ENCODE measurements around the gene ATP5F1E. TPM values are rescaled to one million over a fixed set of nuclear protein-coding genes. Genes with fewer than 3 reads are reported as not detected.

The ATP5F1E gene
- total and polyA plus RNA-seq, 10 of the 15 experiments (the other 5 are each of a cell fraction or from before 2014, with no cell fraction given): 49.0 to 407 (median 117) TPM

GRCh38 chr20:58995461-58996225, 36.5 kb downstream of the ATP5F1E start:
- H3K27ac ChIP-seq (ENCODE audit: control insufficient read depth, insufficient read depth): no peak overlapping the region
- SMC1A ChIA-PET (ENCODE audit: uncharacterized antibody, unreplicated experiment): no interaction called here
- POLR2A ChIA-PET: interaction anchor here (0.9 to 1.0 kb wide), 2 partner anchors 11 to 17 kb away, joined by 3 read pairs; no protein-coding TSS in a partner anchor
- TF ChIP-seq RELA (IDR thresholded peaks at IDR 0.05; ENCODE audit: borderline replicate concordance, partially characterized antibody) (no peak), SIN3A (IDR thresholded peaks at IDR 0.05; ENCODE audit: low read depth, low read length) (no peak), POLR2A (IDR thresholded peaks at IDR 0.05; ENCODE audit: low read depth, low read length) (peak; percentile 65), CBFB (IDR thresholded peaks at IDR 0.05; ENCODE audit: low read depth) (0 out of 2 replicates have a peak, but pooled peaks have one; percentile 22), ZNF592 (IDR thresholded peaks at IDR 0.05) (no peak), YY1 (IDR thresholded peaks at IDR 0.05; ENCODE audit: low read depth, low read length) (no peak), POU2F2 (IDR thresholded peaks at IDR 0.05; ENCODE audit: borderline replicate concordance, low read depth, low read length) (no peak), MYB (IDR thresholded peaks at IDR 0.05; ENCODE audit: borderline replicate concordance, low read depth, low read length) (no peak), POLR2AphosphoS5 (IDR thresholded peaks at IDR 0.05; ENCODE audit: low read length) (peak; percentile 63; the same call in 1 of the 2 replicates), SMAD5 (IDR thresholded peaks at IDR 0.05; ENCODE audit: low read depth) (no peak), ZNF207 (IDR thresholded peaks at IDR 0.05; ENCODE audit: borderline replicate concordance) (no peak), ZNF384 (IDR thresholded peaks at IDR 0.05; ENCODE audit: borderline replicate concordance, low read depth, low read length) (no peak), PAX8 (IDR thresholded peaks at IDR 0.05) (no peak), ETV6 (conservative IDR thresholded peaks at IDR 0.05 in 1 of 2, IDR thresholded peaks at IDR 0.05 in 1 of 2; ENCODE audit: borderline replicate concordance in 1 of 2, low read depth in 1 of 2) (no peak), RBBP5 (conservative IDR thresholded peaks at IDR 0.05) (no peak)
- TF ChIP-seq, protein P1, sequence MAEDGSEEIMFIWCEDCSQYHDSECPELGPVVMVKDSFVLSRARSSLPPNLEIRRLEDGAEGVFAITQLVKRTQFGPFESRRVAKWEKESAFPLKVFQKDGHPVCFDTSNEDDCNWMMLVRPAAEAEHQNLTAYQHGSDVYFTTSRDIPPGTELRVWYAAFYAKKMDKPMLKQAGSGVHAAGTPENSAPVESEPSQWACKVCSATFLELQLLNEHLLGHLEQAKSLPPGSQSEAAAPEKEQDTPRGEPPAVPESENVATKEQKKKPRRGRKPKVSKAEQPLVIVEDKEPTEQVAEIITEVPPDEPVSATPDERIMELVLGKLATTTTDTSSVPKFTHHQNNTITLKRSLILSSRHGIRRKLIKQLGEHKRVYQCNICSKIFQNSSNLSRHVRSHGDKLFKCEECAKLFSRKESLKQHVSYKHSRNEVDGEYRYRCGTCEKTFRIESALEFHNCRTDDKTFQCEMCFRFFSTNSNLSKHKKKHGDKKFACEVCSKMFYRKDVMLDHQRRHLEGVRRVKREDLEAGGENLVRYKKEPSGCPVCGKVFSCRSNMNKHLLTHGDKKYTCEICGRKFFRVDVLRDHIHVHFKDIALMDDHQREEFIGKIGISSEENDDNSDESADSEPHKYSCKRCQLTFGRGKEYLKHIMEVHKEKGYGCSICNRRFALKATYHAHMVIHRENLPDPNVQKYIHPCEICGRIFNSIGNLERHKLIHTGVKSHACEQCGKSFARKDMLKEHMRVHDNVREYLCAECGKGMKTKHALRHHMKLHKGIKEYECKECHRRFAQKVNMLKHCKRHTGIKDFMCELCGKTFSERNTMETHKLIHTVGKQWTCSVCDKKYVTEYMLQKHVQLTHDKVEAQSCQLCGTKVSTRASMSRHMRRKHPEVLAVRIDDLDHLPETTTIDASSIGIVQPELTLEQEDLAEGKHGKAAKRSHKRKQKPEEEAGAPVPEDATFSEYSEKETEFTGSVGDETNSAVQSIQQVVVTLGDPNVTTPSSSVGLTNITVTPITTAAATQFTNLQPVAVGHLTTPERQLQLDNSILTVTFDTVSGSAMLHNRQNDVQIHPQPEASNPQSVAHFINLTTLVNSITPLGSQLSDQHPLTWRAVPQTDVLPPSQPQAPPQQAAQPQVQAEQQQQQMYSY (CRISPR knock-in tag; IDR thresholded peaks at IDR 0.05): no peak
- peak; percentile 7; the same call in 1 of the 3 replicates for ATAC-seq
- TSS peak; percentile 79 for BruUV-seq (replicated peaks)
- no peak overlapping the region for H3K9ac ChIP-seq (ENCODE audit: control insufficient read depth, insufficient read depth, low read length)
- peaks cover 3% of the 10 kb centered on the region for H4K20me1 ChIP-seq (ENCODE audit: control insufficient read depth, insufficient read depth)
- RAD21 ChIA-PET (ENCODE audit: unreplicated experiment): interaction anchor here (1.8 kb wide), 1 partner anchor 14 kb away, joined by 5 read pairs; the partner anchor contains the start of gene NELFCD
- no peaks in the 10 kb centered on the region for H3K27me3 ChIP-seq (replicated peaks in 1 of 2; ENCODE audit: control insufficient read depth in 2 of 2, insufficient read depth in 2 of 2, low read length in 1 of 2)
- H3K4me1 ChIP-seq (ENCODE audit: control insufficient read depth, insufficient read depth, low read length): peaks cover 14% of the 10 kb centered on the region
- no peak overlapping the region for H3K4me2 ChIP-seq (ENCODE audit: control insufficient read depth, insufficient read depth)
- H3K9me3 ChIP-seq (replicated peaks; ENCODE audit: control insufficient read depth, insufficient read depth, low read length): no peaks in the 10 kb centered on the region
- CTCF ChIA-PET: no interaction called here
- peaks cover 43 to 57% of the 10 kb centered on the region in 2 experiments for H3K36me3 ChIP-seq (ENCODE audit: control insufficient read depth in 2 of 2, insufficient read depth in 2 of 2, low read length in 1 of 2)
- intact Hi-C loops (cut with micrococcal nuclease; ENCODE audit: unreplicated experiment): no loop called here
- no peak for DNase-seq (ENCODE audit: low read depth, low spot score)
- H2AFZ ChIP-seq (ENCODE audit: control insufficient read depth, low read depth, low read length): no peak overlapping the region
- 96% methylated on average over 18 of the region's 18 CpGs for WGBS (ENCODE audit: insufficient coverage, insufficient replicate concordance, low lambda C conversion rate, missing lambda C conversion rate)
- in situ Hi-C loops (cut with MboI): no loop called here
- no peaks in the 10 kb centered on the region; the same call in 1 of the 2 replicates for H3K79me2 ChIP-seq (ENCODE audit: control insufficient read depth, insufficient read depth, low read length)
- no peak overlapping the region for H3K4me3 ChIP-seq
- FAIRE-seq: no peak

Data from GM12878 (cell line).